Activated CD8-positive, alpha-beta memory T cell treated with anti-CD3 and anti-CD28 coated beads for 4 hours (primary cell): ENCODE results near the gene TENM3.
"Not testable (repeated sequence)": the region's sequence is repeated elsewhere in the genome, so short reads cannot be mapped to it uniquely, and the experiment has no call there.

Experiments used
- DNase-seq, 2 donors: peaks; one replicate each; pipeline ENCODE4 v3.0.0-alpha.2; 2020; ENCODE audit warnings: low read depth in 2 of 2

TENM3 gene

GRCh38 chr4:182228991-182229577 is 14.1 kb upstream of the TENM3 start:
- DNase-seq: no peak

GRCh38 chr4:182230256-182230655 is 12.9 kb upstream of the TENM3 start:
- DNase-seq: no peak

GRCh38 chr4:182231080-182231479 is 12.1 kb upstream of the TENM3 start:
- DNase-seq: no peak

GRCh38 chr4:182231496-182231895 is 11.7 kb upstream of the TENM3 start:
- no peak for DNase-seq

- DNase-seq: no peak
Measured at GRCh38 chr4:182233310-182234090, 9.7 kb upstream of the TENM3 start.

GRCh38 chr4:182235021-182235795 is 8.0 kb upstream of the TENM3 start:
- DNase-seq: no peak

- DNase-seq: no peak
Measured at GRCh38 chr4:182236186-182236585, 7.0 kb upstream of the TENM3 start.

GRCh38 chr4:182237010-182237409 is 6.2 kb upstream of the TENM3 start:
- not testable (repeated sequence) for DNase-seq

GRCh38 chr4:182238355-182238931 is 4.8 kb upstream of the TENM3 start:
- DNase-seq: no peak

- DNase-seq: no peak
Measured at GRCh38 chr4:182240161-182241130, 2.8 kb upstream of the TENM3 start.

- not testable (repeated sequence) for DNase-seq
Measured at GRCh38 chr4:182242260-182242659, 942 bp upstream of the TENM3 start.

GRCh38 chr4:182242787-182243186 is 415 bp upstream of the TENM3 start:
- no peak for DNase-seq

- no peak for DNase-seq
Measured at GRCh38 chr4:182245041-182245440, 1.8 kb downstream of the TENM3 start.

- no peak for DNase-seq
Measured at GRCh38 chr4:182245541-182246215, 2.5 kb downstream of the TENM3 start.

GRCh38 chr4:182246401-182247205 is 3.4 kb downstream of the TENM3 start:
- no peak for DNase-seq

GRCh38 chr4:182248295-182248694 is 5.1 kb downstream of the TENM3 start:
- DNase-seq: no peak

- DNase-seq: no peak
Measured at GRCh38 chr4:182250446-182250845, 7.2 kb downstream of the TENM3 start.

- no peak for DNase-seq
Measured at GRCh38 chr4:182251116-182251515, 7.9 kb downstream of the TENM3 start.

- DNase-seq: no peak
Measured at GRCh38 chr4:182252220-182252619, 9.0 kb downstream of the TENM3 start.
